ENCODE results near the gene PIGU.

- TF ChIP-seq CTCF (IDR thresholded peaks at IDR 0.05): no peak
- TF ChIP-seq POLR2A (IDR thresholded peaks at IDR 0.05): no peak
Measured at GRCh38 chr20:34575756-34576155, 101.1 kb downstream of the PIGU start.
